ENCODE measurements around the gene ZNF14.
"Not testable (repeated sequence)": the region's sequence is repeated elsewhere in the genome, so short reads cannot be mapped to it uniquely, and the experiment has no call there.

ZNF14 gene

GRCh38 chr19:19743921-19744320 lies 11.0 kb upstream of the ZNF14 start:
- not testable (repeated sequence) for H3K4me1 ChIP-seq (ENCODE audit: control insufficient read depth, low read depth, low read length); H3K9ac ChIP-seq (ENCODE audit: low read length); H3K27ac ChIP-seq (ENCODE audit: low read length); H3K27me3 ChIP-seq (ENCODE audit: control insufficient read depth, insufficient read depth, low read length); H3K36me3 ChIP-seq (ENCODE audit: control insufficient read depth, low read depth, low read length); H3K4me3 ChIP-seq (ENCODE audit: low read length)
- peaks cover 12% of the 10 kb centered on the region for H3K9me3 ChIP-seq (ENCODE audit: control insufficient read depth, low read depth, low read length)

DNA sequence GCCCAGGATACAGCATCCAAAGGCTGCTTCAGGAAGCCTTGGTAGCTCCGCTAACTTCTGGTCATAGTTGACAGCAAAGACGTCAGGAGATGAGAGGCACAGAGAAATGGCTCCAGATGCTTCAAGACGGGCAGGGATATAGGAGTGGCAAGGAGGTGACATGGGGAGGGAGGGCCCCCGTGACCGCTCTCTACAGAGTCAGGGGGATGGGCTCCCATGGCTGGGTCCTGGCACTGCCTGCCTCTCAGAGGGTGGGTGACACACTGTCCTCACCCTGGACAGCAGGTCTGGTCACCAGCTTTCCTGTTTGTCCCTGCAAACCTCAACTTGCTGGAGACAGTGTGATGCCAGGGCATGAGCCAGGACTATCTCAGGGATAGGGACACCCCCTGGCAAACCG lies 10.3 kb upstream of the ZNF14 start:
- no peaks in the 10 kb centered on the region for H3K27me3 ChIP-seq (ENCODE audit: control insufficient read depth, insufficient read depth, low read length)
- H3K9me3 ChIP-seq (ENCODE audit: control insufficient read depth, low read depth, low read length): peaks cover 12% of the 10 kb centered on the region
- H3K4me1 ChIP-seq (ENCODE audit: control insufficient read depth, low read depth, low read length): no peaks in the 10 kb centered on the region
- H3K4me3 ChIP-seq (ENCODE audit: low read length): no peak overlapping the region
- H3K36me3 ChIP-seq (ENCODE audit: control insufficient read depth, low read depth, low read length): no peaks in the 10 kb centered on the region
- H3K27ac ChIP-seq (ENCODE audit: low read length): no peak overlapping the region
- H3K9ac ChIP-seq (ENCODE audit: low read length): no peak overlapping the region

- H3K27me3 ChIP-seq (ENCODE audit: control insufficient read depth, insufficient read depth, low read length): no peaks in the 10 kb centered on the region
- no peak overlapping the region for H3K4me3 ChIP-seq (ENCODE audit: low read length)
- no peaks in the 10 kb centered on the region for H3K36me3 ChIP-seq (ENCODE audit: control insufficient read depth, low read depth, low read length)
- no peak overlapping the region for H3K27ac ChIP-seq (ENCODE audit: low read length)
- H3K4me1 ChIP-seq (ENCODE audit: control insufficient read depth, low read depth, low read length): no peaks in the 10 kb centered on the region
- peaks cover 12% of the 10 kb centered on the region for H3K9me3 ChIP-seq (ENCODE audit: control insufficient read depth, low read depth, low read length)
- H3K9ac ChIP-seq (ENCODE audit: low read length): no peak overlapping the region
These were observed 9.9 kb upstream of the ZNF14 start for GRCh38 chr19:19742773-19743172.

DNA sequence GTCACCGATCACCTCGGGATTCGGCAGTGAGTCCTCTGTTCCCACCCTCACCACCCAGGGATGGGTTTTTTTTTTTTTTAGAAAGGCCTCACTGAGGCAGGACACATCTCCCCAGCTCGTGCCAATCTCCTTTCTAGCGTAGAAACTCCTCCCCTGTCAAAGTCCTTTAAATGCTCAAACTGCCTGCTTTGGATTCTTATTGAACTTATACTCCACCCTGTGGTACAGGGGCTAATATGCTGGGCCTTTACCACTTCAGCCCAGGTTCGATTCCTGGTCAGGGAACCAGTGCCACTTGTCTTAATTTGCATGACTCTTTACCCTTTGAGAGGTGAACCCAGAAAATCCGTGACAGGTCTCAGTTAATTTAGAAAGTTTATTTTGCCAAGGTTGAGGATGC lies 8.3 kb upstream of the ZNF14 start:
- Histone ChIP-seq H3K36me3 (ENCODE audit: control insufficient read depth, low read depth, low read length) (no peaks in the 10 kb centered on the region), H3K27ac (ENCODE audit: low read length) (no peak overlapping the region), H3K9ac (ENCODE audit: low read length) (no peak overlapping the region), H3K27me3 (ENCODE audit: control insufficient read depth, insufficient read depth, low read length) (no peaks in the 10 kb centered on the region), H3K9me3 (ENCODE audit: control insufficient read depth, low read depth, low read length) (peaks cover 12% of the 10 kb centered on the region), H3K4me3 (ENCODE audit: low read length) (no peak overlapping the region), H3K4me1 (ENCODE audit: control insufficient read depth, low read depth, low read length) (no peaks in the 10 kb centered on the region)

DNA sequence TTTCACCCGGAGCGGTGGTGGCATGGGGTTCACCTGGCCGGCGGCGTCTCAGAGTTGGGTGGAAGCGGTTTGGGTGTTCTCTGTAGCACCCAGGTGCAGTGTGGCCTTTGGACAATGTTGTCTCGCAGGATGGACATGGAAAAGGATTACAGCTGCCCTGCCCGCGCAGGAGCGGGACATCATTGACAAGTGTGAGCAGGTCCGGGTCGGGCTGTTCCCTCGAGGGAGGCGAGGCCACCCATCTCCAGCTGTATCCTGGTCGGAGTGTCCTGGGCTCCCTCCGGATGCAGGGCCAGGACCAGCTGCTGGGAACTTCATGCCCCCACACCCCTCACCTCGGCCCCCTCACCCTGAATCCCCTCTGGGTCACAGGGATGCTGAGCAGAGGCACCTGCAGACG lies 7.8 kb upstream of the ZNF14 start:
- H3K9me3 ChIP-seq (ENCODE audit: control insufficient read depth, low read depth, low read length): peaks cover 12% of the 10 kb centered on the region
- H3K27ac ChIP-seq (ENCODE audit: low read length): no peak overlapping the region
- H3K36me3 ChIP-seq (ENCODE audit: control insufficient read depth, low read depth, low read length): no peaks in the 10 kb centered on the region
- no peaks in the 10 kb centered on the region for H3K27me3 ChIP-seq (ENCODE audit: control insufficient read depth, insufficient read depth, low read length)
- no peaks in the 10 kb centered on the region for H3K4me1 ChIP-seq (ENCODE audit: control insufficient read depth, low read depth, low read length)
- H3K4me3 ChIP-seq (ENCODE audit: low read length): no peak overlapping the region
- no peak overlapping the region for H3K9ac ChIP-seq (ENCODE audit: low read length)

GRCh38 chr19:19738564-19738963 lies 5.7 kb upstream of the ZNF14 start:
- Histone ChIP-seq H3K27me3 (ENCODE audit: control insufficient read depth, insufficient read depth, low read length) (no peaks in the 10 kb centered on the region), H3K4me3 (ENCODE audit: low read length) (no peak overlapping the region), H3K9ac (ENCODE audit: low read length) (no peak overlapping the region), H3K36me3 (ENCODE audit: control insufficient read depth, low read depth, low read length) (no peaks in the 10 kb centered on the region), H3K4me1 (ENCODE audit: control insufficient read depth, low read depth, low read length) (no peaks in the 10 kb centered on the region), H3K27ac (ENCODE audit: low read length) (no peak overlapping the region), H3K9me3 (ENCODE audit: control insufficient read depth, low read depth, low read length) (peaks cover 6% of the 10 kb centered on the region)

GRCh38 chr19:19737559-19738332 lies 4.8 kb upstream of the ZNF14 start:
- Histone ChIP-seq H3K4me1 (ENCODE audit: control insufficient read depth, low read depth, low read length) (no peaks in the 10 kb centered on the region), H3K4me3 (ENCODE audit: low read length) (no peak overlapping the region), H3K9ac (ENCODE audit: low read length) (no peak overlapping the region), H3K27me3 (ENCODE audit: control insufficient read depth, insufficient read depth, low read length) (no peaks in the 10 kb centered on the region), H3K9me3 (ENCODE audit: control insufficient read depth, low read depth, low read length) (peaks cover 4% of the 10 kb centered on the region), H3K27ac (ENCODE audit: low read length) (no peak overlapping the region), H3K36me3 (ENCODE audit: control insufficient read depth, low read depth, low read length) (no peaks in the 10 kb centered on the region)

DNA sequence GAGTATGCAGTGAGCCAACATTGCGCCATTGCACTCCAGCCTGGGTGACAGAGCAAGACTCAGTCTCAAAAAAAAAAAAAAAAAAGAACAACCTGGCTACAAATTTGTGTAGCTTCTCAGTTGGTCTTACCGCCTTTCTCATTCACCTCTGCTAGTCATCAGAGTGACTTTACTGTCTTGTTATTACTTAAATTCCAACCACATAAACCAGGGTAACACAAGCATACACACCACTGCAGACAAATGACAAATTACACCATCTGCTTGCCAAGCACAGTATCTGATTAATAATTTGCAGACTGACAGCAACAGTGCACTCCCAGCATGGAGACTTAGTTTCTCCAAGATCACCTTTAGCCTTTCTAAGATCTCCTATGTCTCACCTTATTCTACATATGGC lies 11.0 kb downstream of the ZNF14 start:
- H3K4me1 ChIP-seq (ENCODE audit: control insufficient read depth, low read depth, low read length): no peaks in the 10 kb centered on the region
- no peaks in the 10 kb centered on the region for H3K27me3 ChIP-seq (ENCODE audit: control insufficient read depth, insufficient read depth, low read length)
- peaks cover 42% of the 10 kb centered on the region for H3K9me3 ChIP-seq (ENCODE audit: control insufficient read depth, low read depth, low read length)
- no peak overlapping the region for H3K9ac ChIP-seq (ENCODE audit: low read length)
- no peak overlapping the region for H3K27ac ChIP-seq (ENCODE audit: low read length)
- H3K36me3 ChIP-seq (ENCODE audit: control insufficient read depth, low read depth, low read length): no peaks in the 10 kb centered on the region
- no peak overlapping the region for H3K4me3 ChIP-seq (ENCODE audit: low read length)

GRCh38 chr19:19719798-19720197 lies 13.1 kb downstream of the ZNF14 start:
- Histone ChIP-seq H3K9ac (ENCODE audit: low read length) (no peak overlapping the region), H3K27ac (ENCODE audit: low read length) (no peak overlapping the region), H3K4me1 (ENCODE audit: control insufficient read depth, low read depth, low read length) (no peaks in the 10 kb centered on the region), H3K9me3 (ENCODE audit: control insufficient read depth, low read depth, low read length) (peaks cover 56% of the 10 kb centered on the region), H3K4me3 (ENCODE audit: low read length) (no peak overlapping the region), H3K27me3 (ENCODE audit: control insufficient read depth, insufficient read depth, low read length) (no peaks in the 10 kb centered on the region), H3K36me3 (ENCODE audit: control insufficient read depth, low read depth, low read length) (no peaks in the 10 kb centered on the region)

DNA sequence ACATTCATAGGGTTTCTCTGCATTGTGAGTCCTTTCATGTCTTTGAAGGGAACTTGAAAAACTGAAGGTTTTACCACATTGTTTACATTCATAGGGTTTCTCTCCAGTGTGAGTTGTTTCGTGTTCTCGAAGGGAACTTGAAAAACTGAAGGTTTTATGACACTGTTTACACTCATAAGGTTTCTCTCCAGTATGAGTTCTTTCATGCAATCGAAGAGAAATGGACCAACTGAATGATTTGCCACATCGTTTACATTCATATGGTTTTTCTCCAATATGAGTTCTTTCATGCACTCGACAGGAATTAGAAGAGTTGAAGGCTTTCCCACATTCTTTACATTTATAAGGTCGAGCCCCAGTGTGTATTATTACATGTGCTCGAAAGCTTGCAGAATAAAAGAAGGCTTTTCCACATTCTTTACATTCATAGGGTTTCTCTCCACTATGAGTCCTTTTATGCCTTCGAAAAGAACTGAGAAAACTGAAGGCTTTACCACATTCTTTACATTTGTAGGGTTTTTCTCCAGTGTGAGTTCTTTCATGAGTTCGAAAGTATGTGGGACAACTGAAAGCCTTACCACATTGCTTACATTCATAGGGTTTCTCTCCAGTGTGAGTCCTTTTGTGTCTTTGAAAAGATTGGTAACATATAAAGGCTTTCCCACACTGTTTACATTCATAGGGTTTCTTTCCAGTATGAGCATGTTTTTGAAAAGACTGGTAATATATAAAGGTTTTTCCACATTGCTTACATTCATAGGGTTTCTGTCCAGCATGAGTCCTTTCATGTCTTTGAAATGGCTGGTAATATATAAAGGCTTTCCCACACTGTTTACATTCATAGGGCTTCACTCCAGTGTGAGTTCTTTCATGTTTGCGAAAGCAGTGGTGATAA lies 20.7 kb downstream of the ZNF14 start:
- H3K27me3 ChIP-seq (ENCODE audit: control insufficient read depth, insufficient read depth, low read length): no peaks in the 10 kb centered on the region
- peaks cover 85% of the 10 kb centered on the region for H3K9me3 ChIP-seq (ENCODE audit: control insufficient read depth, low read depth, low read length)
- H3K27ac ChIP-seq (ENCODE audit: low read length): no peak overlapping the region
- H3K4me1 ChIP-seq (ENCODE audit: control insufficient read depth, low read depth, low read length): no peaks in the 10 kb centered on the region
- no peak overlapping the region for H3K9ac ChIP-seq (ENCODE audit: low read length)
- H3K36me3 ChIP-seq (ENCODE audit: control insufficient read depth, low read depth, low read length): peaks cover 23% of the 10 kb centered on the region
- no peak overlapping the region for H3K4me3 ChIP-seq (ENCODE audit: low read length)

DNA sequence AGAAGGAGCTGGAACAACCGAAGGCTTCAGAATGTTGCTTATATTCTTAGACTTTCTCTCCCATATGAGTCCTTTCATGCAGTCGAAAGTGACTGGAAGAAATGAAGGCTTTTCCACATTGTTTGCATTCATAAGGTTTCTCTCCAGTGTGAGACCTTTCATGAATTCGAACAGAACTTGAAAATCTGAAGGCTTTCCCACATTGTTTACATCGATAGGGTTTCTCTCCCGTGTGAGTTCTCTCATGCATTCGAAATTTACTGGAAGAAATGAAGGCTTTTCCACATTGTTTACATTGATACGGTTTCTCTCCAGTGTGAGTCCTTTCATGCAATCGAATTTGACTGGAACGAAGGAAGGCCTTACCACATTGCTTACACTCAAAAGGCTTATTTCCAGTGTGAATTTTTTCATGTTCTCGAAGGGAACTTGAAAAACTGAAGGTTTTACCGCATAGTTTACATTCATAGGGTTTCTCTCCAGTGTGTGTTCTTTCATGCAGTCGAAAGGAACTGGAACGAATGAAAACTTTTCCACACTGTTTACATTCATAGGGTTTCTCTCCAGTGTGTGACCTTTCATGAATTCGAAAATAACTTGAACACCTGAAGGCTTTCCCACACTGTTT lies 21.5 kb downstream of the ZNF14 start:
- Histone ChIP-seq H3K9me3 (ENCODE audit: control insufficient read depth, low read depth, low read length) (peaks cover 80% of the 10 kb centered on the region), H3K4me1 (ENCODE audit: control insufficient read depth, low read depth, low read length) (no peaks in the 10 kb centered on the region), H3K4me3 (ENCODE audit: low read length) (no peak overlapping the region), H3K9ac (ENCODE audit: low read length) (no peak overlapping the region), H3K36me3 (ENCODE audit: control insufficient read depth, low read depth, low read length) (peaks cover 23% of the 10 kb centered on the region), H3K27me3 (ENCODE audit: control insufficient read depth, insufficient read depth, low read length) (no peaks in the 10 kb centered on the region), H3K27ac (ENCODE audit: low read length) (no peak overlapping the region)
